GM13976 (cell line): ENCODE results near the gene BICD1.
"Not testable (repeated sequence)": the region's sequence is repeated elsewhere in the genome, so short reads cannot be mapped to it uniquely, and the experiment has no call there.

ENCODE experiments used
- DNase-seq: peaks from one replicate; pipeline ENCODE4 v3.0.0; 2012; ENCODE audit warnings: low spot score
- in situ Hi-C: fragments of 300-500 bp; cut with MboI; formaldehyde crosslinking; loops from one replicate; pipeline ENCODE4 v1.12.0; 2022; ENCODE audit warnings: low sequenced_read_pairs, mixed read lengths, inconsistent platforms; ENCODE audit not compliant: unreplicated experiment
- TF ChIP-seq, protein P1 (sequence below): IDR thresholded peaks from 2 replicates; pipeline ENCODE4 v1.5.1; 2012; ENCODE audit warnings: borderline replicate concordance, mild to moderate bottlenecking; ENCODE audit not compliant: insufficient read depth; ENCODE audit errors: extremely low read depth, missing control alignments, control extremely low read depth

BICD1 gene

GRCh38 chr12:32183650-32184049, 77.0 kb downstream of the BICD1 start:
- TF ChIP-seq, protein P1, sequence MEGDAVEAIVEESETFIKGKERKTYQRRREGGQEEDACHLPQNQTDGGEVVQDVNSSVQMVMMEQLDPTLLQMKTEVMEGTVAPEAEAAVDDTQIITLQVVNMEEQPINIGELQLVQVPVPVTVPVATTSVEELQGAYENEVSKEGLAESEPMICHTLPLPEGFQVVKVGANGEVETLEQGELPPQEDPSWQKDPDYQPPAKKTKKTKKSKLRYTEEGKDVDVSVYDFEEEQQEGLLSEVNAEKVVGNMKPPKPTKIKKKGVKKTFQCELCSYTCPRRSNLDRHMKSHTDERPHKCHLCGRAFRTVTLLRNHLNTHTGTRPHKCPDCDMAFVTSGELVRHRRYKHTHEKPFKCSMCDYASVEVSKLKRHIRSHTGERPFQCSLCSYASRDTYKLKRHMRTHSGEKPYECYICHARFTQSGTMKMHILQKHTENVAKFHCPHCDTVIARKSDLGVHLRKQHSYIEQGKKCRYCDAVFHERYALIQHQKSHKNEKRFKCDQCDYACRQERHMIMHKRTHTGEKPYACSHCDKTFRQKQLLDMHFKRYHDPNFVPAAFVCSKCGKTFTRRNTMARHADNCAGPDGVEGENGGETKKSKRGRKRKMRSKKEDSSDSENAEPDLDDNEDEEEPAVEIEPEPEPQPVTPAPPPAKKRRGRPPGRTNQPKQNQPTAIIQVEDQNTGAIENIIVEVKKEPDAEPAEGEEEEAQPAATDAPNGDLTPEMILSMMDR: no peak
- no peak for DNase-seq
- in situ Hi-C loops: no loop called here

DNA sequence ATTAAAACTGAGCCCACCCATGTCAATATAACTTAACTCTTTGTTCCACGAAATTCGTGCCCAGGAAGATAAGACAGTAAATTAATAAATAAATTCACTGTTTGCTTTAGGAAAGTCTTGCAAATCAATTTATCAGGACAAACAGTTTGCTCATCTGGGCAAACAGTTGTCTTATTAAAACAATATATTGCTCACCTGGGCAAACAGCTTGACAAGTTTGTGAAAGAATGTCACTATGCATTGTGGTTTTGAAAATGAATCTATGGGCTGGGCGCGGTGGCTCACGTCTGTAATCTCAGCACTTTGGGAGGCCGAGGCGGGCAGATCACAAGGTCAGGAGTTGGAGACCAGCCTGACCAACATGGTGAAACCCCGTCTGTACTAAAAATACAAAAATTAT, 80.5 kb downstream of the BICD1 start:
- in situ Hi-C loops, DNase-seq: not testable (repeated sequence)

GRCh38 chr12:32191445-32191844, 84.8 kb downstream of the BICD1 start:
- TF ChIP-seq, protein P1: no peak
- no peak for DNase-seq
- in situ Hi-C loops: no loop called here

GRCh38 chr12:32196250-32197198, 89.9 kb downstream of the BICD1 start:
- in situ Hi-C loops: no loop called here
- no peak for DNase-seq
- TF ChIP-seq, protein P1: no peak

- no peak for DNase-seq
- in situ Hi-C loops: no loop called here
- TF ChIP-seq, protein P1: no peak
Measured at GRCh38 chr12:32197421-32197820, 90.8 kb downstream of the BICD1 start.

- TF ChIP-seq, protein P1: no peak
- DNase-seq: no peak
- in situ Hi-C loops: no loop called here
Measured at GRCh38 chr12:32198555-32198954, 91.9 kb downstream of the BICD1 start.

GRCh38 chr12:32201096-32201495, 94.4 kb downstream of the BICD1 start:
- in situ Hi-C loops: no loop called here
- TF ChIP-seq, protein P1: no peak
- DNase-seq: no peak
